Activated CD4-positive, CD25-positive, alpha-beta regulatory T cell treated with anti-CD3 and anti-CD28 coated beads, Interleukin-2, amount 50 U/mL, for 16 hours (primary cell): ENCODE results near the gene AUH.
"Not testable (repeated sequence)": the region's sequence is repeated elsewhere in the genome, so short reads cannot be mapped to it uniquely, and the experiment has no call there.

ENCODE experiments used
- DNase-seq: peaks from one replicate; pipeline ENCODE4 v3.0.0-alpha.2; 2020; ENCODE audit warnings: low read depth, low spot score

AUH gene, protein sequence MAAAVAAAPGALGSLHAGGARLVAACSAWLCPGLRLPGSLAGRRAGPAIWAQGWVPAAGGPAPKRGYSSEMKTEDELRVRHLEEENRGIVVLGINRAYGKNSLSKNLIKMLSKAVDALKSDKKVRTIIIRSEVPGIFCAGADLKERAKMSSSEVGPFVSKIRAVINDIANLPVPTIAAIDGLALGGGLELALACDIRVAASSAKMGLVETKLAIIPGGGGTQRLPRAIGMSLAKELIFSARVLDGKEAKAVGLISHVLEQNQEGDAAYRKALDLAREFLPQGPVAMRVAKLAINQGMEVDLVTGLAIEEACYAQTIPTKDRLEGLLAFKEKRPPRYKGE

GRCh38 chr9:91361291-91362050 is at the start of gene AUH:
AUH (minus strand) TSS chr9:91361918; CDS start chr9:91361889, 29 bp downstream.
- DNase-seq: peak; percentile 65

DNA sequence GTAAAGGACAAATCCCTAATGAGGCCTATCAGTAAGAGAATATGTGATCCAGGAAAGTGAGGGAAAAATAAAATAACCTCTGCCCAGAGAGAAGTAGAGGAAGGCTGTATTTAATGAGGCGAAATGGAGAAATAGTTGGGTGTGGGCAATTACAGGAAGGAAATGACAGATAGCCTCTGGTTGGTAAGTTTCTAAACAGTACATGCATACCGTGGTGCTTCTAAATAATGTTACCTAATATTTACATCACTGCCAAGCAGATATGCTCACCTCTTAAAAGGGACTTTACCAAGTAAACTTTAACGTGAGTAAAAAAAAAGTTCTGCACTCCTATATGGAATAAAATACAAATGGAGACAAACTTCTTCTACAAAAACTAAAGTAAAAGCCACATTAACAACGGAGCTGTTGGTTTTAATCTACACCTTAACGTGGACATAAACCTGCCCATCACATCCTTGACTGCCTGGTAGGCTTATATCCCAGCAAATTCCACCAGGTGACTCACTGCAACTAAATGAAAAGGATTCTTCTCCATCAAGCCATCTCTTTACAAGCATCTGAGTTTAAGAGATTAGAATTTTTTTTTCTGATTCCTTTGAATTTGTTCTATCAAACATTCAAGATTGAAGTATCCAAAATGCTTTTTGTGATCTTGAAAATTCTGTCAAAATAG is 49.5 kb upstream of the AUH start:
- no peak for DNase-seq

- no peak for DNase-seq
Observed at GRCh38 chr9:91410161-91410560, 48.4 kb upstream of the AUH start.

GRCh38 chr9:91408475-91408874 is 46.8 kb upstream of the AUH start:
- no peak for DNase-seq

- no peak for DNase-seq
Observed at GRCh38 chr9:91407580-91408318, 46.0 kb upstream of the AUH start.

GRCh38 chr9:91405343-91406077 is 43.8 kb upstream of the AUH start:
- DNase-seq: no peak

GRCh38 chr9:91403665-91404543 is 42.2 kb upstream of the AUH start:
- no peak for DNase-seq

- DNase-seq: no peak
Observed at GRCh38 chr9:91398926-91399325, 37.2 kb upstream of the AUH start.

DNA sequence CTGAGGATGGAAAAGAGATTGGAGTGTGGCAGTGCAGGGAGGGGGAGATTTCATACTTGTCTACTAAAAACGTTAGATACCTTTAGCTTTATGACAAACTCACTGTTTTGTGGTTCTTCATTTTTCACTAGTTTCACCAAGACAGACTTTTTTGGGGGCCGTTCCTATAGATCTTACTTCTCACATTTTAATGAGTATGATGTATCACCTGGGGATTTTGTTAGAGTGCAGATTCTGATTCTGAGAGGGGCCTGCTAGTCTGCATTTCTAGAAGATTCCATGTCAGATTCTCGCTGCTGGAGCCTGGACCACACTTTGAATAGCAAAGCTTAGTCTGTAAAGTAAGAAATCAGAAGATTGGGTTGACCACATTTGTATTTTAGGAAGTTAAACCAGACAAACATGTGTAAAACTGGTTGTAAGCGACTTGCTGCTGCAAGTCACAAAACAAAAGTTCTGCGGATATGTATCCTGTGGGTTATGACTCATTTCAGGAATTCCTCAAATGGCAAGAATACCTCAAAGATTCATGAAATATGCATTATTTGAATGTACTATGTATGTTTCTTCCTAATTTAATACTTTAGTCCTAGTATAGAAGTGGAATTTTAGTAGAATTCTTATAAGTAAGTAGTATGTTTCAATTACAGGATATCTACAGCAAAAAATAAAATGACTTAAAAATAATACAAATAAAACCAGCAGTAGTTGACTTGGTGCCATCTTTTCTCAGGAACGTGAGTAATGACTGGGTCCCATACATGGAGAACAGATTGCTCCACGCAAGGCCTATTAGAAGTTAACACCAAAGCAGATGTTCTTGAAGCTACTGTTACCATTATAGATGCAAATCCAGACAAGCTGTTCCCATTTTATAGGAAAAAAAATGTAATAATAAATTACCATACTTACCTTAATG is 34.1 kb upstream of the AUH start:
- no peak for DNase-seq

DNA sequence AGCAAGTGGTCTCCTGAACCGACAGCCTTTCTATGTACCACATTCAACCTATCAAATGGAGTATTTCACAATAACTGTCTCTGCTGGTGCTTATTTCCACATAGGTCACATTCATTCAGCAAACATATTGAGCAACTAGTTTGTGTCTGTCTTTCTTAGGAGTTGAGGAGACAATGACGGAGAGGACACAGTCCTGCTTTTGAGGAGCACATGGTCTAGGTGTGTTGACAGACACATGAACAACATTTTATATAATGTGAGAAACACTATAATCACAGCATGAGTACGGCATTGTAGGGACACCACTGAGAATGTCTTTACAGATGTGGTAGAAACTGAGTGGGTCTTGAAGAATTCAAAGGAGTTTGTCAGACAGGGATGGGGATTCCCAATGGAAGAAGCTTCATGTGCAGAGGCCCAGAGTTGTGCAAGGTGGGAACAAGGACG is 33.4 kb upstream of the AUH start:
- DNase-seq: no peak

DNA sequence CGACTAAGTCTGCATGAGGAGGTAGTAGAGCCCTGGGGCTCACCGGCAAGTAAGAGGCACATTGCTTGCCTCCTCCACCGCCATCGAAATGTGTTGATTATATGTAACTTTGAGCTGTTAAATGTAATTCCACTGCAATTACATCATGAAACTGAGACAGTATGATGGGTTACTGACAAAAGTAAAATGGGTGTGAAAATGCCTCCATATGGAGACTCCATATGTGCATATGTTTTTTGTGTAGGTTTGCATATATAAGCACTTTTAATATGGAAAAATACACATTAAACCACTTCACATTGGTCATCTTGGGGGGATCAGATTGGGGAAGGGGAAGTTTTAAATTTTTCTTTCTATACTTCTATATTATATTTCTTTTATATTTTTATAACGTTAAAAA is 32.1 kb upstream of the AUH start:
- DNase-seq: no peak

GRCh38 chr9:91392435-91392834 is 30.7 kb upstream of the AUH start:
- DNase-seq: no peak

GRCh38 chr9:91391818-91392217 is 30.1 kb upstream of the AUH start:
- DNase-seq: no peak

- DNase-seq: no peak
Observed at GRCh38 chr9:91391412-91391811, 29.7 kb upstream of the AUH start.

DNA sequence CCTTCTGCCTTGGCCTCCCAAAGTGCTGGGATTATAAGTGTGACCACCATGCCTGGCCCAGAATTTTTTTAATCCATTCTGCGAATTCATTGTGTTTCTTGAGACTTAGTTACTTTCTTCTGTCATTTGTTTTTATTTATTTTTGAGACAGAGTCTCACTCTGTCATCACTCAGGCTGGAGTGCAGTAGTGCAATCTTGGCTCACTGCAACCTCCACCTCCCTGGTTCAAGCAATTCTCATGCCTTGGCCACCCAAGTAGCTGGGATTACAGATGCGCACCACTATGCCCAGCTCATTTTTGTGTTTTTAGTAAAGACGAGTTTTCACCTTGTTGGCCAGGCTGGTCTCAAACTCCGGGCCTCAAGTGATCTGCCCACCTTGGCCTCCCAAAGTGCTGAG is 28.0 kb upstream of the AUH start:
- not testable (repeated sequence) for DNase-seq

- DNase-seq: no peak
Observed at GRCh38 chr9:91386765-91387164, 25.0 kb upstream of the AUH start.

DNA sequence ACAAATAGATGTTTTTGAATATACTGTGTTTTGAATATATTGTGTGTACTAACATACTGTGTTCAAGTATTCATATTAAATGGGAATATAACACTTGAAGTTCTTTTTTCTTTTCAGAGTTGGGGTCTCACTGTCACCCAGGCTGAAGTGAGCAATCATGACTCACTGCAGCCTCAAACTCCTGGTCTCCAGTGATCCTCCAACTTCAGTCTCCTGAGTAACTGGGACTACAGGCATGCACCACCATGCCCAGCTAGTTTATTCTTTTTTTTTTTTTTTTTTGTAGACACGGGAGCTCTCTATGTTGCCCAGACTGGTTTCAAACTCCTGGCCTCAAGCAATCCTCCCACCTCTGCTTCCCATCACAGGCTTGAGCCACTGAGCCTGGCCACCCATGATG is 23.2 kb upstream of the AUH start:
- no peak for DNase-seq

- DNase-seq: no peak
Observed at GRCh38 chr9:91383577-91383976, 21.9 kb upstream of the AUH start.

GRCh38 chr9:91382298-91382697 is 20.6 kb upstream of the AUH start:
- no peak for DNase-seq
